Fibroblast of skin of scalp (primary cell): Measurements from ENCODE around the gene CD55.
A peak's percentile ranks its signal among the peaks of the same experiment; 100 is the strongest.
"Not testable (repeated sequence)": the region's sequence is repeated elsewhere in the genome, so short reads cannot be mapped to it uniquely, and the experiment has no call there.

ENCODE experiments used
- DNase-seq: peaks from one replicate; pipeline ENCODE4 v3.0.0-alpha.2; 2013

CD55 gene

GRCh38 chr1:207306023-207306422 lies 15.5 kb upstream of the CD55 start:
- DNase-seq, result no peak

GRCh38 chr1:207306603-207307002 lies 14.9 kb upstream of the CD55 start:
- DNase-seq, result no peak

GRCh38 chr1:207308451-207309190 lies 12.9 kb upstream of the CD55 start:
- no peak for DNase-seq

- peak; percentile 56 for DNase-seq
These were observed 11.7 kb upstream of the CD55 start for GRCh38 chr1:207309745-207310273.

GRCh38 chr1:207311888-207312603 lies 9.4 kb upstream of the CD55 start:
- DNase-seq, result no peak

- DNase-seq, result no peak
These were observed 8.9 kb upstream of the CD55 start for GRCh38 chr1:207312604-207312920.

GRCh38 chr1:207313131-207313530 lies 8.3 kb upstream of the CD55 start:
- no peak for DNase-seq

- DNase-seq, result no peak
These were observed 6.7 kb upstream of the CD55 start for GRCh38 chr1:207314816-207315215.

GRCh38 chr1:207315435-207315834 lies 6.0 kb upstream of the CD55 start:
- no peak for DNase-seq

- no peak for DNase-seq
These were observed 5.3 kb upstream of the CD55 start for GRCh38 chr1:207316141-207316540.

- no peak for DNase-seq
These were observed 4.7 kb upstream of the CD55 start for GRCh38 chr1:207316622-207317391.

GRCh38 chr1:207317561-207317960 lies 3.9 kb upstream of the CD55 start:
- DNase-seq, result no peak

- no peak for DNase-seq
These were observed 3.3 kb upstream of the CD55 start for GRCh38 chr1:207318072-207318619.

- DNase-seq, result no peak
These were observed 2.3 kb upstream of the CD55 start for GRCh38 chr1:207319199-207319598.

- DNase-seq, result not testable (repeated sequence)
These were observed 1.4 kb upstream of the CD55 start for GRCh38 chr1:207320105-207320504.

- DNase-seq, result peak; percentile 11
These were observed 540 bp downstream of the CD55 start for GRCh38 chr1:207321790-207322645.

GRCh38 chr1:207323425-207324225 lies 2.1 kb downstream of the CD55 start:
- no peak for DNase-seq

- DNase-seq, result peak; percentile 71
These were observed 6.5 kb downstream of the CD55 start for GRCh38 chr1:207328004-207328403.

GRCh38 chr1:207328908-207329440 lies 7.5 kb downstream of the CD55 start:
- DNase-seq, result no peak

- no peak for DNase-seq
These were observed 8.0 kb downstream of the CD55 start for GRCh38 chr1:207329469-207329868.
